NCI-H345 treated with DMSO at 0.1 percent for 48 hours (cell line): ENCODE results near the gene HSPA12A.

Experiments
- DNase-seq: peaks from one replicate; lab custom pipeline; 2025; ENCODE audit not compliant: unreplicated experiment; lab: John Stamatoyannopoulos, UW

The HSPA12A gene

DNA sequence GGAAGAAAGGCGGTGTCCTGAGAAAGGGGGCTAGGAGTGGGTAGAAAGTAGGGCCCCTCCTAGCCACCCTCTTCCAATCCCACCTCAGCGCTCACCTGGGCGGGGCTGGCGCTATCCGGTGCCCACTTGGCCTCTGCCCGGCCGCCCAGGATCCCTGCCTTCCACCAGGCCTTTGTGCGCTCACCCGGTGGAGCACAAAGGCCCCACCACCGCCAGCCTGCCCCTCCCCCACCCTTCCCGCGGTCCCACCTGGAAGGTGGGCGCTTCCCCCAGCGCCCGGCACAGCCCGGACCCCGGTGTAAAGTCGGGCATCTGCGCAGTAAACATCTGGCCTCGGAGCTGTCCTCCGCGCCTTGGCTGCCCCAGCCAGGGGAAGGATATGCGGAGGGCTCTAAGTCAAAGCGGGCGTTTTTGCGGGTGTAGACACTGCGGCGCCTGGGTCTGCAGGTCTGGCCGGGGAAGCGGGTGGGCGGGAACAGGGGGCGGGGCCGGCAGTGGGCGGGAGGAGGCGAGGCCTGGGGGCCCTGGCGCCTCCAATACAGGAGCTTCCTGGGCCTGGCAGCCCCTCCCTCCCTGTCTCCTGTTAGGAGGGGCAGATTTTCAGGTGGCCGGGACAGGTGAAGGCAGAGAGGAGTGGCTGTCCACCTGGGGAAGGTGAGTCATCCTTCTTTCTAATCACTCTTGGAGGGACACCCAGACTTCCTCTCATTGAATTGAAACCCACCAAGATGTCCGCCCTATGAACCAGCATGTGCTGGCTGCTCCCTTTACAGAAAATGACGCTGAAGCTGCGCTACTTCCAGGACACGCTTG lies 72.3 kb downstream of the HSPA12A start:
- DNase-seq = no peak

GRCh38 chr10:116669080-116669479 lies 73.3 kb downstream of the HSPA12A start:
- DNase-seq = no peak

DNA sequence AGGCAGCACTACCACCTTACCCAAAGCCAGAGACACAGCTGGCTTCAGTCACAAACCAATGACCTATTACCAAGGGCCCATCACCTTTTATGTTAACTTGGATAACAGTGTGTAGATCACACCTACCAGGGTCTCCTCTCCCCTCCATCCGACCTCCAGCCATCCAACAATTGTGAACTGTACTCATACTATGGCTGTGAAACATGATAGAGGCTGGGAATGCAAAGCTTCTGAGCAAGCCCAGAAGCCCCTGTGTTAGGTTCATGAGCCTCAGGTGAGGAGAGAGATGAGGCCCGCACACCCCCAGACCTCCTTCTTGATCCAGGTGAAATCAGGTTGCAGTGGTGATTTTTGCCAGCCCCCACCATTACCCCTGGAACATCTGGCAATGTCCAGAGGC lies 73.9 kb downstream of the HSPA12A start:
- no peak for DNase-seq

GRCh38 chr10:116668018-116668417 lies 74.3 kb downstream of the HSPA12A start:
- no peak for DNase-seq

GRCh38 chr10:116667484-116667883 lies 74.9 kb downstream of the HSPA12A start:
- DNase-seq = no peak

GRCh38 chr10:116665541-116666125 lies 76.7 kb downstream of the HSPA12A start:
- no peak for DNase-seq

GRCh38 chr10:116664631-116665030 lies 77.7 kb downstream of the HSPA12A start:
- DNase-seq = no peak

DNA sequence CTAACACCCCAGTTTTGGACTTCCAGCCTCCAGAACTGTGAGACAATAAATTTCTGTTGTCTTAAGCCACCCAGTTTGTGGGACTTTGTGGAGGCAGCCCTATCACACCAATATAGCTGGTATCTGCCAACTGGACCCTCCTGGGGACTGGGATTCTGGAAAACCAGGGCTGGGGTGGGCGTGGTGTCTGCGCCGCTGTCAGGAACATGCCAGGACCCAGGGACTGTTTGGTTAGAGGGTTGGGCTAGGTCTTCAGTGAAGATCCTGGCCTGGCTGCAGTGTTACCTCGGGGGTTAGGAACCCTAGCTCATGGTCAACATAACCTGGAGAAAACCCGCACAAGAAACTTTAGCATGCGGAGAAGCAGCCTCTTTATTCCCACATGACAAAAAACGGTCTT lies 79.0 kb downstream of the HSPA12A start:
- no peak for DNase-seq

DNA sequence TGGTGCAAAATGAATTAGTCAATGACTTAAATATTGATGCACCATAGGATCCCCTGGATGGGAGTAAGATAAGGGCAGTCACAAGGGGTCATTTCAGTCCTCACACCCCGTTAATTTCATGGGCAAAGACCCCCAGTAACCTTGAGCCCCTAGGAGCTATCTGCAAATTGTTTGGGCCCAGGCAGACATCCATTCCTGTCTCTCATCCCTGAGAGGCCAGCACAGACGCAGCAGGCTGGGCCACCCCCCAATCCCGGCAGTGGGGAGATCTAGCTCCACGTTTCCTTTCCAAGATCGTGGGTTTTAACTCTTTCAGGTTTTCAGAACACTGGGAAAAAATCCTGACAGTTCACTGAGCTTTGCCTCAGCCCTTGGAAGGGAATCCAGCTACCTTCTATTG lies 81.5 kb downstream of the HSPA12A start:
- DNase-seq = no peak

- DNase-seq = no peak
Measured at GRCh38 chr10:116659049-116659670, 83.2 kb downstream of the HSPA12A start.

GRCh38 chr10:116657863-116658551 lies 84.4 kb downstream of the HSPA12A start:
- DNase-seq = no peak

DNA sequence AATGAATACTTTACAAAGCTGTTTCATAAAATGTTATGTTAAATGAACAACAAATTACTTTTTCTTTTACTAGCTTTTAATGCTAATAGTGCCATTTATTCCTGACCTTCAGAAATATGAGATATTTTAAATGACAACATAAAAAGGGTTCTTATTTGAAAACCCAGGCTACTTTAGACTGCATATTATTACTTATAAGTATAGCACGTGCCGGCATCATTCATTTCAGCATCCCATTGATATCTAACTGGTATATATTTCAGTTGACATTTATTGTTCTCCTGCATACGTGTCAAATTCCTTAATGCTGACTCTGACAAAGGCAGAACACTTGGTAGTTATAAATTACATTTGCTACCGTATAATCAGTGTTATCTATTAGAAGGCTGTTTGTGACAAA lies 86.3 kb downstream of the HSPA12A start:
- DNase-seq = no peak

DNA sequence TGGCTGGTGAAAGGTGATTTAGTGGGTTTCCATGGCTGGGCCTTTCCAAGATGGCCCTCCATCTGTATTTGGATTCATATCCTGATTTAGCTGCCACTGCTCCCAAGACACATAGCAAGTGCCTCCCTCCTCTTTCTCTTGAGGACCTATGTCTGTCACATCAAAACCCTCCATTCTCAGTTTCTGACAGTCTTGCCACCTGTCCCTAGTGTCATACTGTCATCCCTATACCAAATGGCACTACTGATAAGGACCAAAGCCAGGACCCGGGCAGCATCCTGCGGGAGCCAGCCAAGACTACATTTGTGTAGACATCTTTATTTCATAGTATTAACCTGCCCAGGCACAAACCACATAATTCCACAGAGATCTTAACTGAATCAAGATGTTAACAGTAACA lies 86.8 kb downstream of the HSPA12A start:
- no peak for DNase-seq

GRCh38 chr10:116654816-116655215 lies 87.5 kb downstream of the HSPA12A start:
- DNase-seq = no peak

DNA sequence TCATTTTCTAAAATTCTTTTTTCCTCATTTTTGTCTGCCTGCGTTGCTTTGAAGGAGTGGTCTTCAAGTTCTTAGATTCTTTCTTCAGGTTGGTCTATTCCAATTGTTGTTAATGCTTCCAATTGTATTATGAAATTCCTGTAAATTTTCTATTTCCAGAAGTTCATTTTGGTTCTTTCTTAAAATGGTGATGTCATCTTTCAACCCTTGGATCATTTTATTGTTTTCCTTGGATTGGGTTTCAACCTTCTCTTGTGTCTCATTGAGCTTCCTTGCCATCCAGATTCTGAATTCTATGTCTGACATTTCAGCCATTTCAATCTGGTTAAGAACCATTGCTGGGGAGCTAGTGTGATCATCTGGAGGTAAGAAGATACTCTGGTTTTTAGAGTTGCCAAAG lies 88.5 kb downstream of the HSPA12A start:
- DNase-seq = no peak

GRCh38 chr10:116648903-116649302 lies 93.5 kb downstream of the HSPA12A start:
- no peak for DNase-seq

GRCh38 chr10:116646502-116646901 lies 95.9 kb downstream of the HSPA12A start:
- DNase-seq = no peak

- DNase-seq = no peak
Measured at GRCh38 chr10:116637830-116638229, 104.5 kb downstream of the HSPA12A start.

GRCh38 chr10:116636976-116637375 lies 105.4 kb downstream of the HSPA12A start:
- DNase-seq = no peak

GRCh38 chr10:116636385-116636784 lies 106.0 kb downstream of the HSPA12A start:
- no peak for DNase-seq

- no peak for DNase-seq
Measured at GRCh38 chr10:116634126-116634975, 108.0 kb downstream of the HSPA12A start.
